Peyer's patch (tissue), 4 donors: ENCODE results near the gene NIT2. TPM values are rescaled to one million over a fixed set of nuclear protein-coding genes. Genes with fewer than 3 reads are reported as not detected.

Experiments used
- DNase-seq, 3 donors: peaks; one replicate each; pipeline ENCODE4 v3.0.0-alpha.2; 2017 to 2019
- H3K27ac ChIP-seq, 4 donors: fragments of 200-600 bp; sonication (generic); one replicate each; pipeline ENCODE4 v1.5.1; 2016 to 2019
- H3K27me3 ChIP-seq, 2 donors: fragments of 200-600 bp; sonication (generic); one replicate each; pipeline ENCODE4 v1.5.1; 2019
- H3K36me3 ChIP-seq, 3 donors: fragments of 200-600 bp; sonication (generic); one replicate each; pipeline ENCODE4 v1.5.1; 2016 to 2019
- H3K4me1 ChIP-seq, 4 donors: fragments of 200-600 bp; sonication (generic); one replicate each; pipeline ENCODE4 v1.5.1; 2016 to 2019
- H3K4me3 ChIP-seq, 4 donors: fragments of 200-600 bp; sonication (generic); 1 replicate in 3 of 4; 2 replicates in 1 of 4; pipeline ENCODE4 v1.5.1; 2016 to 2019; ENCODE audit warnings: mild to moderate bottlenecking in 1 of 4
- H3K9me3 ChIP-seq, 4 donors: fragments of 200-600 bp; sonication (generic); one replicate each; pipeline ENCODE4 v1.5.1; 2016 to 2019; ENCODE audit warnings: mild to moderate bottlenecking in 1 of 4
- CTCF ChIP-seq, 6 experiments: fragments of 450-650 bp in 4 of 6; fragments of 200-600 bp in 2 of 6; sonication (generic) in 1 of 6; IDR thresholded peaks; one replicate each; pipeline ENCODE4 v1.5.1; 2017 to 2019; ENCODE audit warnings: antibody characterized with exemption in 6 of 6, mild to moderate bottlenecking in 3 of 6, moderate library complexity in 1 of 6
- POLR2A ChIP-seq, 2 donors: fragments of 450-650 bp; IDR thresholded peaks; one replicate each; pipeline ENCODE4 v1.5.1; 2017; ENCODE audit warnings: antibody characterized with exemption in 2 of 2, mild to moderate bottlenecking in 2 of 2, moderate library complexity in 2 of 2
- total RNA-seq, 4 donors: library from RNA; depleted of rRNA; stranded (reverse); fragments of >200 nt; gene quantifications; one replicate each; pipeline ENCODE4 v1.1.0, GENCODE V29; 2016

The NIT2 gene
- total RNA-seq, 4 donors from 2014 or later = 14.0 to 28.3 (median 17.2) TPM

GRCh38 chr3:100354850-100355249 is 20.3 kb downstream of the NIT2 start:
- H3K4me1 ChIP-seq = no peaks in the 10 kb centered on the region
- H3K36me3 ChIP-seq = peaks cover 0 to 62% (median 0%) of the 10 kb centered on the region in 3 donors
- no peaks in the 10 kb centered on the region for H3K9me3 ChIP-seq
- DNase-seq = no peak
- H3K27me3 ChIP-seq = no peaks in the 10 kb centered on the region
- TF ChIP-seq CTCF (IDR thresholded peaks at IDR 0.05) = no peak
- no peak for TF ChIP-seq POLR2A (IDR thresholded peaks at IDR 0.05)
- H3K27ac ChIP-seq = no peak overlapping the region
- no peak overlapping the region for H3K4me3 ChIP-seq

GRCh38 chr3:100358413-100358812 is 23.9 kb downstream of the NIT2 start:
- H3K27ac ChIP-seq = no peak overlapping the region
- H3K9me3 ChIP-seq = no peaks in the 10 kb centered on the region
- no peak for DNase-seq
- H3K36me3 ChIP-seq = peaks cover 0 to 52% (median 0%) of the 10 kb centered on the region in 3 donors
- no peak overlapping the region for H3K4me3 ChIP-seq
- H3K4me1 ChIP-seq = no peaks in the 10 kb centered on the region
- no peaks in the 10 kb centered on the region for H3K27me3 ChIP-seq
- TF ChIP-seq POLR2A (IDR thresholded peaks at IDR 0.05) (no peak), CTCF (IDR thresholded peaks at IDR 0.05) (no peak)

GRCh38 chr3:100359035-100359434 is 24.5 kb downstream of the NIT2 start:
- DNase-seq = no peak
- H3K9me3 ChIP-seq = no peaks in the 10 kb centered on the region
- peaks cover 0 to 52% (median 0%) of the 10 kb centered on the region in 3 donors for H3K36me3 ChIP-seq
- H3K4me3 ChIP-seq = no peak overlapping the region
- TF ChIP-seq POLR2A (IDR thresholded peaks at IDR 0.05) (no peak), CTCF (IDR thresholded peaks at IDR 0.05) (no peak)
- H3K27ac ChIP-seq = no peak overlapping the region
- H3K4me1 ChIP-seq = no peaks in the 10 kb centered on the region
- no peaks in the 10 kb centered on the region for H3K27me3 ChIP-seq

- Histone ChIP-seq H3K9me3 (no peaks in the 10 kb centered on the region), H3K27me3 (no peaks in the 10 kb centered on the region), H3K36me3 (peaks cover 0 to 51% (median 0%) of the 10 kb centered on the region in 3 donors), H3K27ac (no peak overlapping the region), H3K4me1 (no peaks in the 10 kb centered on the region), H3K4me3 (no peak overlapping the region)
- no peak for DNase-seq
- no peak for TF ChIP-seq CTCF (IDR thresholded peaks at IDR 0.05)
- no peak for TF ChIP-seq POLR2A (IDR thresholded peaks at IDR 0.05)
These were observed 26.4 kb downstream of the NIT2 start for GRCh38 chr3:100360757-100361496.

- no peak for DNase-seq
- Histone ChIP-seq H3K4me3 (no peak overlapping the region), H3K27ac (no peak overlapping the region), H3K4me1 (no peaks in the 10 kb centered on the region), H3K27me3 (no peaks in the 10 kb centered on the region), H3K36me3 (peaks cover 0 to 53% (median 0%) of the 10 kb centered on the region in 3 donors), H3K9me3 (no peaks in the 10 kb centered on the region)
- TF ChIP-seq POLR2A (IDR thresholded peaks at IDR 0.05) (no peak), CTCF (IDR thresholded peaks at IDR 0.05) (no peak)
These were observed 27.3 kb downstream of the NIT2 start for GRCh38 chr3:100361897-100362296.
